Upper lobe of left lung (tissue), 4 donors: Measurements from ENCODE around the gene HBM.
"Not testable (repeated sequence)": the region's sequence is repeated elsewhere in the genome, so short reads cannot be mapped to it uniquely, and the experiment has no call there.

Experiments used
- CTCF ChIP-seq, 6 experiments: fragments of 450-650 bp in 4 of 6; fragments of 200-600 bp in 2 of 6; sonication (generic) in 2 of 6; IDR thresholded peaks; one replicate each; pipeline ENCODE4 v1.5.1; 2016 to 2019; ENCODE audit warnings: antibody characterized with exemption in 6 of 6
- POLR2A ChIP-seq, 4 donors: fragments of 450-650 bp; IDR thresholded peaks; one replicate each; pipeline ENCODE4 v1.5.1; 2016 to 2017; ENCODE audit warnings: antibody characterized with exemption in 4 of 4, mild to moderate bottlenecking in 2 of 4
- POLR2AphosphoS5 ChIP-seq, 2 donors: sonication (generic); formaldehyde crosslinking; IDR thresholded peaks; one replicate each; pipeline ENCODE4 v1.5.1; 2017; ENCODE audit warnings: antibody characterized with exemption in 2 of 2

- TF ChIP-seq CTCF, POLR2A, POLR2AphosphoS5 (IDR thresholded peaks at IDR 0.05): not testable (repeated sequence)
Measured at GRCh38 chr16:176006-176405, 10.2 kb downstream of the HBM start.
